Thoracic aorta (tissue), 2 donors: ENCODE data around the gene BRCA2. TPM values are rescaled to one million over a fixed set of nuclear protein-coding genes. Genes with fewer than 3 reads are reported as not detected.

Source experiments
- ATAC-seq: fragments of 150-250 bp; one replicate; pipeline ENCODE4 v1.8.0; 2017; ENCODE audit warnings: low read depth; ENCODE audit not compliant: insufficient number of reproducible peaks, low FRiP score
- DNase-seq: peaks from one replicate; pipeline ENCODE4 v3.0.0-alpha.2; 2020; ENCODE audit warnings: low spot score
- H3K27ac ChIP-seq, 2 donors: fragments of 200-600 bp; sonication (generic); 1 replicate in 1 of 2; 2 replicates in 1 of 2; pipeline ENCODE4 v1.5.1; 2016; ENCODE audit warnings: mild to moderate bottlenecking in 2 of 2, moderate library complexity in 2 of 2
- H3K27me3 ChIP-seq: fragments of 200-600 bp; sonication (generic); replicated peaks from 2 replicates; pipeline ENCODE4 v1.6.0; 2016; ENCODE audit warnings: mild to moderate bottlenecking; ENCODE audit not compliant: insufficient read depth
- H3K36me3 ChIP-seq: fragments of 200-600 bp; sonication (generic); one replicate; pipeline ENCODE4 v1.5.1; 2016
- H3K4me1 ChIP-seq, 2 donors: fragments of 200-600 bp; sonication (generic); 1 replicate in 1 of 2; 2 replicates in 1 of 2; pipeline versions ENCODE4 v1.5.1 to v1.6.0; 2016; ENCODE audit warnings: low read depth in 2 of 2, mild to moderate bottlenecking in 1 of 2; ENCODE audit not compliant: control insufficient read depth in 1 of 2
- H3K4me3 ChIP-seq: fragments of 200-600 bp; sonication (generic); 2 replicates; pipeline ENCODE4 v1.5.1; 2016; ENCODE audit warnings: mild to moderate bottlenecking
- H3K9me3 ChIP-seq: fragments of 200-600 bp; sonication (generic); 2 replicates; pipeline ENCODE4 v1.5.1; 2016
- CTCF ChIP-seq: fragments of 200-600 bp; sonication (generic); IDR thresholded peaks from one replicate; pipeline ENCODE4 v1.5.1; 2019; ENCODE audit warnings: antibody characterized with exemption
- total RNA-seq, 2 donors: library from RNA; depleted of rRNA; stranded (reverse); fragments of >200 nt; gene quantifications; one replicate each; pipeline versions ENCODE4 v1.1.0 to v1.2.3, GENCODE V29; 2016

BRCA2 gene
- total RNA-seq, 2 donors from 2014 or later = 1.5 to 4.6 TPM

- no peaks in the 10 kb centered on the region for H3K9me3 ChIP-seq
These were observed 130.9 kb downstream of the BRCA2 start for GRCh38 chr13:32446220-32446619.

GRCh38 chr13:32446773-32447465, 131.6 kb downstream of the BRCA2 start:
- DNase-seq = no peak
- no peak for TF ChIP-seq CTCF
- no peaks in the 10 kb centered on the region for H3K27me3 ChIP-seq
- H3K27ac ChIP-seq = no peak overlapping the region
- H3K9me3 ChIP-seq = peaks cover 3% of the 10 kb centered on the region
- H3K4me1 ChIP-seq = no peaks in the 10 kb centered on the region
- no peak for ATAC-seq
- no peaks in the 10 kb centered on the region for H3K36me3 ChIP-seq
- H3K4me3 ChIP-seq = no peak overlapping the region

More at GRCh38 chr13:32446220-32446619, 130.9 kb downstream of the BRCA2 start:
- Histone ChIP-seq H3K27ac (no peak overlapping the region), H3K27me3 (no peaks in the 10 kb centered on the region), H3K4me1 (no peaks in the 10 kb centered on the region), H3K4me3 (no peak overlapping the region), H3K36me3 (no peaks in the 10 kb centered on the region)
- TF ChIP-seq CTCF = no peak
- ATAC-seq (no peak), DNase-seq (no peak)

- ATAC-seq (no peak), DNase-seq (no peak)
- Histone ChIP-seq H3K36me3 (no peaks in the 10 kb centered on the region), H3K4me1 (no peaks in the 10 kb centered on the region), H3K4me3 (no peak overlapping the region), H3K27me3 (no peaks in the 10 kb centered on the region), H3K9me3 (peaks cover 6% of the 10 kb centered on the region), H3K27ac (no peak overlapping the region)
- TF ChIP-seq CTCF = no peak
These were observed 132.8 kb downstream of the BRCA2 start for GRCh38 chr13:32447894-32448623.

GRCh38 chr13:32448972-32449371, 133.7 kb downstream of the BRCA2 start:
- DNase-seq = no peak
- no peak overlapping the region for H3K27ac ChIP-seq
- H3K27me3 ChIP-seq = no peaks in the 10 kb centered on the region
- H3K9me3 ChIP-seq = peaks cover 6% of the 10 kb centered on the region
- ATAC-seq = no peak
- no peak for TF ChIP-seq CTCF
- no peak overlapping the region for H3K4me3 ChIP-seq
- H3K36me3 ChIP-seq = no peaks in the 10 kb centered on the region
- no peaks in the 10 kb centered on the region for H3K4me1 ChIP-seq

Other genes with a start within 250 kb of the BRCA2 start
- gene ZAR1L, start 145 bp upstream of the BRCA2 start, total RNA-seq = not detected
- gene N4BP2L1, start 112.6 kb downstream of the BRCA2 start, total RNA-seq = 10 to 100 TPM; 17.1 to 31.7 TPM
- gene N4BP2L2, start 223.3 kb downstream of the BRCA2 start, total RNA-seq = 100 to 1,000 TPM; 135 to 251 TPM